GM12891 (cell line): ENCODE results near the gene ZNF584.
A peak's percentile ranks its signal among the peaks of the same experiment; 100 is the strongest.

Experiments used
- DNase-seq: peaks from one replicate; pipeline ENCODE4 v3.0.0; 2011; ENCODE audit warnings: low spot score; ENCODE audit not compliant: insufficient read length
- FAIRE-seq: peaks from 2 replicates; lab custom pipeline; 2011; peaks lifted over from hg19 to GRCh38; lab: Jason Lieb, UNC
- PAX5 ChIP-seq: IDR thresholded peaks from 2 replicates; pipeline ENCODE4 v1.6.1; 2011; ENCODE audit warnings: low read length, moderate library complexity, mild to moderate bottlenecking; ENCODE audit not compliant: insufficient read depth, severe bottlenecking
- POLR2A ChIP-seq: IDR thresholded peaks from 2 replicates; pipeline ENCODE4 v1.6.1; 2011; ENCODE audit warnings: low read depth, low read length, control low read depth
- POLR2AphosphoS5 ChIP-seq: IDR thresholded peaks from 2 replicates; pipeline ENCODE4 v1.6.1; 2011; ENCODE audit warnings: low read depth, low read length, control low read depth
- POU2F2 ChIP-seq: IDR thresholded peaks from 2 replicates; pipeline ENCODE4 v1.6.1; 2011; ENCODE audit warnings: low read depth, mild to moderate bottlenecking, control low read depth, low read length, moderate library complexity
- SPI1 ChIP-seq: IDR thresholded peaks from 2 replicates; pipeline ENCODE4 v1.6.1; 2011; ENCODE audit warnings: low read depth, low read length, control low read depth
- TAF1 ChIP-seq: IDR thresholded peaks from 2 replicates; pipeline ENCODE4 v1.6.1; 2011; ENCODE audit warnings: low read depth, low read length, control low read depth

ZNF584 gene

GRCh38 chr19:58395220-58395978 is 13.1 kb upstream of the ZNF584 start, which contains the start of gene RNF225:
RNF225 (plus strand) TSS chr19:58395656; CDS start chr19:58396090, 434 bp downstream.
- no peak for TF ChIP-seq TAF1
- peak; percentile 81 for TF ChIP-seq POLR2AphosphoS5
- peak; percentile 74; the same call in 1 of the 2 replicates for TF ChIP-seq POLR2A
- no peak for TF ChIP-seq PAX5
- TF ChIP-seq POU2F2, result peak; percentile 61; the same call in 1 of the 2 replicates
- no peak for TF ChIP-seq SPI1
- FAIRE-seq, result no peak

GRCh38 chr19:58395979-58396627 is 12.3 kb upstream of the ZNF584 start:
- no peak for FAIRE-seq
- DNase-seq, result no peak
- no peak for TF ChIP-seq PAX5
- TF ChIP-seq POLR2AphosphoS5, result no peak
- no peak for TF ChIP-seq TAF1
- no peak for TF ChIP-seq POLR2A
- no peak for TF ChIP-seq POU2F2
- TF ChIP-seq SPI1, result no peak

More at GRCh38 chr19:58395220-58395978, 13.1 kb upstream of the ZNF584 start, which contains the start of gene RNF225:
- DNase-seq, result no peak

GRCh38 chr19:58396691-58397532 is 11.5 kb upstream of the ZNF584 start:
- TF ChIP-seq POLR2A (no peak; the same call in 1 of the 2 replicates), TAF1 (no peak), POLR2AphosphoS5 (no peak), POU2F2 (no peak), SPI1 (no peak), PAX5 (no peak)
- DNase-seq (no peak), FAIRE-seq (no peak)

GRCh38 chr19:58397533-58398037 is 10.9 kb upstream of the ZNF584 start:
- FAIRE-seq (no peak), DNase-seq (no peak)
- no peak for TF ChIP-seq TAF1
- TF ChIP-seq POLR2A, result no peak
- TF ChIP-seq POU2F2, result no peak
- no peak for TF ChIP-seq PAX5
- no peak for TF ChIP-seq SPI1
- no peak for TF ChIP-seq POLR2AphosphoS5

GRCh38 chr19:58398087-58398486 is 10.4 kb upstream of the ZNF584 start:
- FAIRE-seq, result no peak
- no peak for DNase-seq
- TF ChIP-seq TAF1 (no peak), SPI1 (no peak), PAX5 (no peak), POU2F2 (no peak), POLR2AphosphoS5 (no peak), POLR2A (no peak)

GRCh38 chr19:58398545-58398944 is 9.9 kb upstream of the ZNF584 start:
- TF ChIP-seq POLR2A, result no peak
- FAIRE-seq (no peak), DNase-seq (no peak)

- FAIRE-seq (no peak), DNase-seq (no peak)
- no peak for TF ChIP-seq POU2F2
- TF ChIP-seq TAF1, result no peak
- no peak for TF ChIP-seq POLR2AphosphoS5
- no peak for TF ChIP-seq SPI1
- TF ChIP-seq PAX5, result no peak
- no peak for TF ChIP-seq POLR2A
Observed at GRCh38 chr19:58399903-58400302, 8.5 kb upstream of the ZNF584 start.

GRCh38 chr19:58400316-58400915 is 8.0 kb upstream of the ZNF584 start:
- TF ChIP-seq POLR2AphosphoS5 (no peak), POLR2A (no peak), PAX5 (no peak), SPI1 (no peak), POU2F2 (no peak), TAF1 (no peak)
- DNase-seq, result no peak
- FAIRE-seq, result no peak
